WTC11 (cell line): Measurements from ENCODE around the gene IGSF9B. TPM values are rescaled to one million over a fixed set of nuclear protein-coding genes. Genes with fewer than 3 reads are reported as not detected.

Experiments
- ATAC-seq: fragments of 200-7000 bp; cut with Tn5 transposase; 2 replicates; pipeline ENCODE4 v1.10.0; 2021; ENCODE audit warnings: mild to moderate bottlenecking, moderate library complexity
- CTCF ChIA-PET: fragments of 300-600 bp; sonication (Branson Sonifier 250); formaldehyde crosslinking; loops from one replicate; lab custom pipeline; 2021; ENCODE audit warnings: antibody characterized with exemption; lab: Charles Lee
- POLR2A ChIA-PET: fragments of 350-600 bp; sonication (Branson Sonifier 250); formaldehyde crosslinking; loops from one replicate; lab custom pipeline; 2021; ENCODE audit warnings: antibody characterized with exemption; lab: Charles Lee
- DNase-seq: peaks from one replicate; pipeline ENCODE4 v3.0.0; 2021; ENCODE audit warnings: low spot score
- H3K27ac Mint-ChIP-seq: 2 replicates; pipeline ENCODE4 v1.8.0; 2021; ENCODE audit warnings: mixed read lengths
- H3K27me3 Mint-ChIP-seq: 2 replicates; pipeline ENCODE4 v1.8.0; 2021; ENCODE audit warnings: low read depth, mild to moderate bottlenecking, moderate library complexity, mixed read lengths
- H3K36me3 Mint-ChIP-seq: 2 replicates; pipeline ENCODE4 v1.8.0; 2021; ENCODE audit warnings: mixed read lengths
- H3K4me1 Mint-ChIP-seq: 2 replicates; pipeline ENCODE4 v1.8.0; 2022; ENCODE audit warnings: mixed read lengths
- H3K4me3 Mint-ChIP-seq: 2 replicates; pipeline ENCODE4 v1.8.0; 2021; ENCODE audit warnings: mild to moderate bottlenecking, moderate library complexity, mixed read lengths
- H3K9me3 Mint-ChIP-seq: 2 replicates; pipeline ENCODE4 v1.8.0; 2021; ENCODE audit warnings: mixed read lengths
- ATF1 ChIP-seq: sonication (generic); formaldehyde crosslinking; IDR thresholded peaks from 2 replicates; pipeline ENCODE4 v1.8.1; 2023; ENCODE audit warnings: mild to moderate bottlenecking, moderate library complexity, missing genetic modification reagents
- CBFB ChIP-seq: sonication (generic); formaldehyde crosslinking; IDR thresholded peaks from 2 replicates; pipeline ENCODE4 v1.8.1; 2022; ENCODE audit warnings: mild to moderate bottlenecking, low read depth, missing genetic modification reagents
- ELF4 ChIP-seq: sonication (generic); formaldehyde crosslinking; IDR thresholded peaks from 2 replicates; pipeline ENCODE4 v1.8.1; 2022; ENCODE audit warnings: low read depth, mild to moderate bottlenecking, moderate library complexity, missing genetic modification reagents
- ESRRA ChIP-seq: sonication (generic); formaldehyde crosslinking; IDR thresholded peaks from 2 replicates; pipeline ENCODE4 v1.8.1; 2022; ENCODE audit warnings: mild to moderate bottlenecking, missing genetic modification reagents, borderline replicate concordance
- HMGXB4 ChIP-seq: sonication (generic); formaldehyde crosslinking; IDR thresholded peaks from 2 replicates; pipeline ENCODE4 v1.8.1; 2023; ENCODE audit warnings: mild to moderate bottlenecking, moderate library complexity, missing genetic modification reagents
- MAX ChIP-seq: sonication (generic); formaldehyde crosslinking; IDR thresholded peaks from 2 replicates; pipeline ENCODE4 v1.8.0; 2022; ENCODE audit warnings: mild to moderate bottlenecking, missing genetic modification reagents
- NR1H2 ChIP-seq: sonication (generic); formaldehyde crosslinking; IDR thresholded peaks from 2 replicates; pipeline ENCODE4 v1.9.0; 2021; ENCODE audit warnings: mild to moderate bottlenecking, moderate library complexity, missing genetic modification reagents
- NR2C2 ChIP-seq: sonication (generic); formaldehyde crosslinking; IDR thresholded peaks from 2 replicates; pipeline ENCODE4 v1.8.0; 2022; ENCODE audit warnings: mild to moderate bottlenecking, missing genetic modification reagents
- NR3C1 ChIP-seq: sonication (generic); formaldehyde crosslinking; conservative IDR thresholded peaks from 2 replicates; pipeline ENCODE4 v1.8.1; 2023; ENCODE audit warnings: low read depth, mild to moderate bottlenecking, missing genetic modification reagents
- PRRX2 ChIP-seq: fragments of 250-450 bp; sonication (Bioruptor Pico); IDR thresholded peaks from 2 replicates; pipeline ENCODE4 v1.8.0; 2021; ENCODE audit warnings: mild to moderate bottlenecking
- STAT6 ChIP-seq: sonication (generic); formaldehyde crosslinking; conservative IDR thresholded peaks from 2 replicates; pipeline ENCODE4 v1.8.1; 2023; ENCODE audit warnings: mild to moderate bottlenecking, low read depth, missing genetic modification reagents, moderate library complexity
- USF1 ChIP-seq: sonication (generic); formaldehyde crosslinking; IDR thresholded peaks from 2 replicates; pipeline ENCODE4 v1.8.0; 2022; ENCODE audit warnings: mild to moderate bottlenecking, missing genetic modification reagents
- ZNF138 ChIP-seq: sonication (generic); formaldehyde crosslinking; conservative IDR thresholded peaks from 2 replicates; pipeline ENCODE4 v1.8.1; 2022; ENCODE audit warnings: mild to moderate bottlenecking, moderate library complexity, missing genetic modification reagents
- ZNF317 ChIP-seq: sonication (generic); formaldehyde crosslinking; IDR thresholded peaks from 2 replicates; pipeline ENCODE4 v1.8.1; 2023; ENCODE audit warnings: low read depth, mild to moderate bottlenecking, moderate library complexity, missing genetic modification reagents, borderline replicate concordance
- ZSCAN18 ChIP-seq: fragments of 250-450 bp; sonication (Bioruptor Pico); IDR thresholded peaks from 2 replicates; pipeline ENCODE4 v2.1.2; 2022; ENCODE audit warnings: mild to moderate bottlenecking, moderate library complexity
- total RNA-seq: library from RNA; stranded (reverse); gene quantifications from 3 replicates; pipeline ENCODE4 v1.2.3, GENCODE V29; 2021
- TF ChIP-seq, protein P1 (sequence below): sonication (generic); formaldehyde crosslinking; IDR thresholded peaks from 2 replicates; pipeline ENCODE4 v1.8.1; 2023; ENCODE audit warnings: mild to moderate bottlenecking, missing genetic modification reagents
- TF ChIP-seq, protein P2 (sequence below): fragments of 200-600 bp; IDR thresholded peaks from 2 replicates; pipeline ENCODE4 v1.8.0; 2022; ENCODE audit warnings: antibody characterized with exemption
- TF ChIP-seq, protein P3 (sequence below): sonication (generic); formaldehyde crosslinking; IDR thresholded peaks from 2 replicates; pipeline ENCODE4 v1.8.0; 2022; ENCODE audit warnings: mild to moderate bottlenecking, missing genetic modification reagents

IGSF9B gene
- total RNA-seq, 1 experiment from 2014 or later = 52.7 TPM

GRCh38 chr11:133906746-133907145, 50.0 kb downstream of the IGSF9B start:
- no peaks in the 10 kb centered on the region for H3K4me1 Mint-ChIP-seq
- TF ChIP-seq, protein P1, sequence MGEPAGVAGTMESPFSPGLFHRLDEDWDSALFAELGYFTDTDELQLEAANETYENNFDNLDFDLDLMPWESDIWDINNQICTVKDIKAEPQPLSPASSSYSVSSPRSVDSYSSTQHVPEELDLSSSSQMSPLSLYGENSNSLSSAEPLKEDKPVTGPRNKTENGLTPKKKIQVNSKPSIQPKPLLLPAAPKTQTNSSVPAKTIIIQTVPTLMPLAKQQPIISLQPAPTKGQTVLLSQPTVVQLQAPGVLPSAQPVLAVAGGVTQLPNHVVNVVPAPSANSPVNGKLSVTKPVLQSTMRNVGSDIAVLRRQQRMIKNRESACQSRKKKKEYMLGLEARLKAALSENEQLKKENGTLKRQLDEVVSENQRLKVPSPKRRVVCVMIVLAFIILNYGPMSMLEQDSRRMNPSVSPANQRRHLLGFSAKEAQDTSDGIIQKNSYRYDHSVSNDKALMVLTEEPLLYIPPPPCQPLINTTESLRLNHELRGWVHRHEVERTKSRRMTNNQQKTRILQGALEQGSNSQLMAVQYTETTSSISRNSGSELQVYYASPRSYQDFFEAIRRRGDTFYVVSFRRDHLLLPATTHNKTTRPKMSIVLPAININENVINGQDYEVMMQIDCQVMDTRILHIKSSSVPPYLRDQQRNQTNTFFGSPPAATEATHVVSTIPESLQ (CRISPR knock-in tag) = no peak
- TF ChIP-seq, all 79 proteins: peak for 0
- DNase-seq (no peak), ATAC-seq (no peak)
- Mint-ChIP-seq H3K27me3 (no peaks in the 10 kb centered on the region), H3K27ac (no peak overlapping the region), H3K4me3 (no peak overlapping the region), H3K9me3 (no peaks in the 10 kb centered on the region), H3K36me3 (peaks cover 56% of the 10 kb centered on the region)
- ChIA-PET POLR2A (no interaction called here), CTCF (no interaction called here)

DNA sequence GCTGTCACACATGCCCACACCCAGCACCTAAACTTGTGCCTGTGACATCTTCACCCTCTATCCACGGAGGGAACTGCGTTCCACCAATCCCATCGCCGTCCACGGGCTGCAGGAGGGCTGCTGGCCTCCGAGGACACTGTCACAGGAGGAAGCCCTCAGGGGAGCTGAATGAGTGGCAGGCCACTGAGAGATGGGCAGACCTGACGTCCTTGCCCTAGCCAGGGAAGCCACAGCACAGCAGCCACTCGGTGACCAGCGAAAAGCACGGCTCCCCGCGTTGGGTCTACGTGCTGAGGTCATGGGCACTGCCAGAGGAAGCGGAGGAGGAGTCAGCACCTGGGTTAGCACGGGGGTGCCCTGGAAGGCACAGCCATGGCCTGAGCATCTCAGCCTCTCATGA, 50.5 kb downstream of the IGSF9B start:
- ATAC-seq = no peak
- H3K36me3 Mint-ChIP-seq = peaks cover 53% of the 10 kb centered on the region
- H3K9me3 Mint-ChIP-seq = no peaks in the 10 kb centered on the region
- CTCF ChIA-PET = no interaction called here
- no peak overlapping the region for H3K27ac Mint-ChIP-seq
- no peak for DNase-seq
- no peak overlapping the region for H3K4me3 Mint-ChIP-seq
- POLR2A ChIA-PET = no interaction called here
- no peaks in the 10 kb centered on the region for H3K27me3 Mint-ChIP-seq
- H3K4me1 Mint-ChIP-seq = no peaks in the 10 kb centered on the region
- TF ChIP-seq, protein P2, sequence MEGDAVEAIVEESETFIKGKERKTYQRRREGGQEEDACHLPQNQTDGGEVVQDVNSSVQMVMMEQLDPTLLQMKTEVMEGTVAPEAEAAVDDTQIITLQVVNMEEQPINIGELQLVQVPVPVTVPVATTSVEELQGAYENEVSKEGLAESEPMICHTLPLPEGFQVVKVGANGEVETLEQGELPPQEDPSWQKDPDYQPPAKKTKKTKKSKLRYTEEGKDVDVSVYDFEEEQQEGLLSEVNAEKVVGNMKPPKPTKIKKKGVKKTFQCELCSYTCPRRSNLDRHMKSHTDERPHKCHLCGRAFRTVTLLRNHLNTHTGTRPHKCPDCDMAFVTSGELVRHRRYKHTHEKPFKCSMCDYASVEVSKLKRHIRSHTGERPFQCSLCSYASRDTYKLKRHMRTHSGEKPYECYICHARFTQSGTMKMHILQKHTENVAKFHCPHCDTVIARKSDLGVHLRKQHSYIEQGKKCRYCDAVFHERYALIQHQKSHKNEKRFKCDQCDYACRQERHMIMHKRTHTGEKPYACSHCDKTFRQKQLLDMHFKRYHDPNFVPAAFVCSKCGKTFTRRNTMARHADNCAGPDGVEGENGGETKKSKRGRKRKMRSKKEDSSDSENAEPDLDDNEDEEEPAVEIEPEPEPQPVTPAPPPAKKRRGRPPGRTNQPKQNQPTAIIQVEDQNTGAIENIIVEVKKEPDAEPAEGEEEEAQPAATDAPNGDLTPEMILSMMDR = no peak
- TF ChIP-seq STAT6 = no peak
- TF ChIP-seq NR1H2 (CRISPR knock-in tag) = no peak
- no peak for TF ChIP-seq CBFB (CRISPR knock-in tag)
- no peak for TF ChIP-seq ATF1 (CRISPR knock-in tag)
- no peak for TF ChIP-seq MAX (CRISPR knock-in tag)
- no peak for TF ChIP-seq ZNF317
- TF ChIP-seq ELF4 (CRISPR knock-in tag) = no peak
- TF ChIP-seq, protein P3, sequence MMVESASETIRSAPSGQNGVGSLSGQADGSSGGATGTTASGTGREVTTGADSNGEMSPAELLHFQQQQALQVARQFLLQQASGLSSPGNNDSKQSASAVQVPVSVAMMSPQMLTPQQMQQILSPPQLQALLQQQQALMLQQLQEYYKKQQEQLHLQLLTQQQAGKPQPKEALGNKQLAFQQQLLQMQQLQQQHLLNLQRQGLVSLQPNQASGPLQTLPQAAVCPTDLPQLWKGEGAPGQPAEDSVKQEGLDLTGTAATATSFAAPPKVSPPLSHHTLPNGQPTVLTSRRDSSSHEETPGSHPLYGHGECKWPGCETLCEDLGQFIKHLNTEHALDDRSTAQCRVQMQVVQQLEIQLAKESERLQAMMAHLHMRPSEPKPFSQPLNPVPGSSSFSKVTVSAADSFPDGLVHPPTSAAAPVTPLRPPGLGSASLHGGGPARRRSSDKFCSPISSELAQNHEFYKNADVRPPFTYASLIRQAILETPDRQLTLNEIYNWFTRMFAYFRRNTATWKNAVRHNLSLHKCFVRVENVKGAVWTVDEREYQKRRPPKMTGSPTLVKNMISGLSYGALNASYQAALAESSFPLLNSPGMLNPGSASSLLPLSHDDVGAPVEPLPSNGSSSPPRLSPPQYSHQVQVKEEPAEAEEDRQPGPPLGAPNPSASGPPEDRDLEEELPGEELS (CRISPR knock-in tag) = no peak
- no peak for TF ChIP-seq NR3C1
- TF ChIP-seq NR2C2 (CRISPR knock-in tag) = no peak
- no peak for TF ChIP-seq ESRRA (CRISPR knock-in tag)
- no peak for TF ChIP-seq PRRX2
- TF ChIP-seq, protein P1 (CRISPR knock-in tag) = no peak
- TF ChIP-seq ZNF138 (CRISPR knock-in tag) = no peak
- no peak for TF ChIP-seq ZSCAN18
- TF ChIP-seq HMGXB4 (CRISPR knock-in tag) = no peak
- TF ChIP-seq USF1 = no peak
